ENCODE results near the gene TCEA2. TPM values are rescaled to one million over a fixed set of nuclear protein-coding genes. Genes with fewer than 3 reads are reported as not detected.

TCEA2 gene
- total and polyA plus RNA-seq, 2 of the 13 experiments (the other 11 are each of a cell fraction or from before 2014, with no cell fraction given), result 28.1 to 33.7 TPM

DNA sequence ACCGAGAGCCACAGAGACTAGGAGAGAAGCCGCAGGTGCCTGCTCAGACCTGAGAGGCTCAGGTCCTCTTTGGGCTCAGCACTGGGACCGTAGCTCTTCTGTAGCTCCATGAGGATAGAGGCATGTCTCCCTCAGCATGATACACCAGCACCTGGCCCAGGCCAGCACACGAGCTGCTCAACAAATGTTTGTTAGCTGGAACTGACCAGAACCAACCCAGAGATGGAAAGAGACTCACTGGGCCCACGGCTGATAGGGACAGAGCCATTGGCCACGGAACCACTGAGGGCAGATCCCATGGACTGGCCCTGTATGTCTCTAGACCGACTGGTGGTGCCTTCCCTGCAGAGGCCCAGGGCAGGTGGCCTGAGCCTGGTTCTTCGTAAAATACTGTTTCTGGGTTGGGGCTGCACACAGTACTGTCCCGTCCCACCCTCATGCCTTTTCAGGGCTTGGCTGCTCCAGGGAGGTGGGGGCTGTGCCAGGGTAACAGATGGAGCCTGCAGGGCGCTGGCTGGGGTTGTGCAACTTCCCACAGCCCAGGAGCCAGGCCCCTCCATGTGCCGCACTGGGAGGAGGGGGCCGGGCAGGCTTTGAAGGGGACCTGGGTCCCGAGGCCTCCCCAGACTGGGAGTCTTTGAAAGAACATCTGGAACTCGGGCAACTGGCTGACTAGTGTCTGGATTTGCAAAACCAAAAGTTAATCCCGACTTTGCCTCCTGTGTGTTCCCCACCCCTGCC lies 21.8 kb upstream of the TCEA2 start (continued):
- TF ChIP-seq ZNF619 (CRISPR knock-in tag; IDR thresholded peaks at IDR 0.05) (no peak; the same call in none of the 2 replicates), HCFC1 (IDR thresholded peaks at IDR 0.05; ENCODE audit: low read depth, low read length) (no peak)
- TF ChIP-seq, protein P1, sequence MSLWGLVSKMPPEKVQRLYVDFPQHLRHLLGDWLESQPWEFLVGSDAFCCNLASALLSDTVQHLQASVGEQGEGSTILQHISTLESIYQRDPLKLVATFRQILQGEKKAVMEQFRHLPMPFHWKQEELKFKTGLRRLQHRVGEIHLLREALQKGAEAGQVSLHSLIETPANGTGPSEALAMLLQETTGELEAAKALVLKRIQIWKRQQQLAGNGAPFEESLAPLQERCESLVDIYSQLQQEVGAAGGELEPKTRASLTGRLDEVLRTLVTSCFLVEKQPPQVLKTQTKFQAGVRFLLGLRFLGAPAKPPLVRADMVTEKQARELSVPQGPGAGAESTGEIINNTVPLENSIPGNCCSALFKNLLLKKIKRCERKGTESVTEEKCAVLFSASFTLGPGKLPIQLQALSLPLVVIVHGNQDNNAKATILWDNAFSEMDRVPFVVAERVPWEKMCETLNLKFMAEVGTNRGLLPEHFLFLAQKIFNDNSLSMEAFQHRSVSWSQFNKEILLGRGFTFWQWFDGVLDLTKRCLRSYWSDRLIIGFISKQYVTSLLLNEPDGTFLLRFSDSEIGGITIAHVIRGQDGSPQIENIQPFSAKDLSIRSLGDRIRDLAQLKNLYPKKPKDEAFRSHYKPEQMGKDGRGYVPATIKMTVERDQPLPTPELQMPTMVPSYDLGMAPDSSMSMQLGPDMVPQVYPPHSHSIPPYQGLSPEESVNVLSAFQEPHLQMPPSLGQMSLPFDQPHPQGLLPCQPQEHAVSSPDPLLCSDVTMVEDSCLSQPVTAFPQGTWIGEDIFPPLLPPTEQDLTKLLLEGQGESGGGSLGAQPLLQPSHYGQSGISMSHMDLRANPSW (CRISPR knock-in tag; IDR thresholded peaks at IDR 0.05; ENCODE audit: borderline replicate concordance), result 0 out of 2 replicates have a peak, but pooled peaks have one; percentile 71
- TF ChIP-seq, protein P2, sequence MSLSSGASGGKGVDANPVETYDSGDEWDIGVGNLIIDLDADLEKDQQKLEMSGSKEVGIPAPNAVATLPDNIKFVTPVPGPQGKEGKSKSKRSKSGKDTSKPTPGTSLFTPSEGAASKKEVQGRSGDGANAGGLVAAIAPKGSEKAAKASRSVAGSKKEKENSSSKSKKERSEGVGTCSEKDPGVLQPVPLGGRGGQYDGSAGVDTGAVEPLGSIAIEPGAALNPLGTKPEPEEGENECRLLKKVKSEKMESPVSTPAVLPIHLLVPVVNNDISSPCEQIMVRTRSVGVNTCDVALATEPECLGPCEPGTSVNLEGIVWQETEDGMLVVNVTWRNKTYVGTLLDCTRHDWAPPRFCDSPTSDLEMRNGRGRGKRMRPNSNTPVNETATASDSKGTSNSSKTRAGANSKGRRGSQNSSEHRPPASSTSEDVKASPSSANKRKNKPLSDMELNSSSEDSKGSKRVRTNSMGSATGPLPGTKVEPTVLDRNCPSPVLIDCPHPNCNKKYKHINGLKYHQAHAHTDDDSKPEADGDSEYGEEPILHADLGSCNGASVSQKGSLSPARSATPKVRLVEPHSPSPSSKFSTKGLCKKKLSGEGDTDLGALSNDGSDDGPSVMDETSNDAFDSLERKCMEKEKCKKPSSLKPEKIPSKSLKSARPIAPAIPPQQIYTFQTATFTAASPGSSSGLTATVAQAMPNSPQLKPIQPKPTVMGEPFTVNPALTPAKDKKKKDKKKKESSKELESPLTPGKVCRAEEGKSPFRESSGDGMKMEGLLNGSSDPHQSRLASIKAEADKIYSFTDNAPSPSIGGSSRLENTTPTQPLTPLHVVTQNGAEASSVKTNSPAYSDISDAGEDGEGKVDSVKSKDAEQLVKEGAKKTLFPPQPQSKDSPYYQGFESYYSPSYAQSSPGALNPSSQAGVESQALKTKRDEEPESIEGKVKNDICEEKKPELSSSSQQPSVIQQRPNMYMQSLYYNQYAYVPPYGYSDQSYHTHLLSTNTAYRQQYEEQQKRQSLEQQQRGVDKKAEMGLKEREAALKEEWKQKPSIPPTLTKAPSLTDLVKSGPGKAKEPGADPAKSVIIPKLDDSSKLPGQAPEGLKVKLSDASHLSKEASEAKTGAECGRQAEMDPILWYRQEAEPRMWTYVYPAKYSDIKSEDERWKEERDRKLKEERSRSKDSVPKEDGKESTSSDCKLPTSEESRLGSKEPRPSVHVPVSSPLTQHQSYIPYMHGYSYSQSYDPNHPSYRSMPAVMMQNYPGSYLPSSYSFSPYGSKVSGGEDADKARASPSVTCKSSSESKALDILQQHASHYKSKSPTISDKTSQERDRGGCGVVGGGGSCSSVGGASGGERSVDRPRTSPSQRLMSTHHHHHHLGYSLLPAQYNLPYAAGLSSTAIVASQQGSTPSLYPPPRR (CRISPR knock-in tag; IDR thresholded peaks at IDR 0.05; ENCODE audit: borderline replicate concordance), result peak; percentile 81; the same call in 1 of the 2 replicates
